Mesendoderm (in vitro differentiated cells): ENCODE measurements around the gene CCNY.
A peak's percentile ranks its signal among the peaks of the same experiment; 100 is the strongest.

Experiments
- DNase-seq: peaks from one replicate; pipeline ENCODE4 v3.0.0; 2013
- H2AK5ac ChIP-seq: 2 replicates; pipeline ENCODE4 v1.6.1; 2013; ENCODE audit warnings: low read length, inconsistent platforms
- H2BK120ac ChIP-seq: 2 replicates; pipeline ENCODE4 v1.6.1; 2013; ENCODE audit warnings: low read depth, mild to moderate bottlenecking, low read length, moderate library complexity, mixed read lengths
- H2BK15ac ChIP-seq: replicated peaks from 2 replicates; pipeline ENCODE4 v1.6.1; 2013; ENCODE audit warnings: low read depth, mild to moderate bottlenecking, moderate library complexity
- H2BK5ac ChIP-seq: 2 replicates; pipeline ENCODE4 v1.6.1; 2013; ENCODE audit warnings: low read length, inconsistent platforms
- H3K18ac ChIP-seq: 2 replicates; pipeline ENCODE4 v1.6.1; 2013; ENCODE audit warnings: mild to moderate bottlenecking, low read length, mixed read lengths
- H3K23ac ChIP-seq: one replicate; pipeline ENCODE4 v1.6.1; 2013; ENCODE audit warnings: low read length
- H3K27ac ChIP-seq: 2 replicates; pipeline ENCODE4 v1.5.1; 2013; ENCODE audit warnings: low read depth, mild to moderate bottlenecking, inconsistent platforms, low read length, moderate library complexity
- H3K27me3 ChIP-seq: 2 replicates; pipeline ENCODE4 v1.6.1; 2013; ENCODE audit warnings: low read length, control low read depth, mild to moderate bottlenecking, inconsistent platforms; ENCODE audit not compliant: insufficient read depth, poor library complexity
- H3K36me3 ChIP-seq: 2 replicates; pipeline ENCODE4 v1.6.1; 2013; ENCODE audit warnings: low read length, inconsistent platforms; ENCODE audit not compliant: control insufficient read depth, insufficient read depth
- H3K4ac ChIP-seq: one replicate; pipeline ENCODE4 v1.6.1; 2013; ENCODE audit warnings: low read depth, mild to moderate bottlenecking, low read length, moderate library complexity
- H3K4me1 ChIP-seq: 2 replicates; pipeline ENCODE4 v1.6.1; 2013; ENCODE audit warnings: low read depth, low read length, inconsistent platforms; ENCODE audit not compliant: control insufficient read depth
- H3K4me2 ChIP-seq: 2 replicates; pipeline ENCODE4 v1.6.1; 2013; ENCODE audit warnings: low read length
- H3K4me3 ChIP-seq: 2 replicates; pipeline ENCODE4 v1.5.1; 2013; ENCODE audit warnings: mild to moderate bottlenecking, low read length
- H3K56ac ChIP-seq: one replicate; pipeline ENCODE4 v1.6.1; 2013; ENCODE audit warnings: low read length
- H3K79me1 ChIP-seq: 2 replicates; pipeline ENCODE4 v1.6.1; 2013; ENCODE audit warnings: low read length, inconsistent platforms
- H3K79me2 ChIP-seq: 2 replicates; pipeline ENCODE4 v1.6.1; 2013; ENCODE audit warnings: mild to moderate bottlenecking, low read length; ENCODE audit not compliant: control insufficient read depth, insufficient read depth
- H3K9ac ChIP-seq: 2 replicates; pipeline ENCODE4 v1.6.1; 2013; ENCODE audit warnings: low read length, inconsistent platforms
- H4K5ac ChIP-seq: one replicate; pipeline ENCODE4 v1.6.1; 2013; ENCODE audit warnings: low read length
- H4K8ac ChIP-seq: one replicate; pipeline ENCODE4 v1.6.1; 2013; ENCODE audit warnings: low read depth, mild to moderate bottlenecking, control low read depth, low read length, moderate library complexity
- whole genome bisulfite sequencing: extraction: QIAGEN DNeasy Blood & Tissue Kit; methylation state at CpG from one replicate; pipeline ENCODE4 v1.1.7; 2013; ENCODE audit warnings: low lambda C conversion rate, missing lambda C conversion rate; ENCODE audit not compliant: insufficient coverage; ENCODE audit errors: extremely low coverage; 5-methylcytosine and 5-hydroxymethylcytosine counted together

The CCNY gene

GRCh38 chr10:35562427-35562826 is 226.1 kb downstream of the CCNY start:
- no CpG with 5 or more reads among the region's 1 CpG for WGBS
- peaks cover 2% of the 10 kb centered on the region for H3K36me3 ChIP-seq

DNA sequence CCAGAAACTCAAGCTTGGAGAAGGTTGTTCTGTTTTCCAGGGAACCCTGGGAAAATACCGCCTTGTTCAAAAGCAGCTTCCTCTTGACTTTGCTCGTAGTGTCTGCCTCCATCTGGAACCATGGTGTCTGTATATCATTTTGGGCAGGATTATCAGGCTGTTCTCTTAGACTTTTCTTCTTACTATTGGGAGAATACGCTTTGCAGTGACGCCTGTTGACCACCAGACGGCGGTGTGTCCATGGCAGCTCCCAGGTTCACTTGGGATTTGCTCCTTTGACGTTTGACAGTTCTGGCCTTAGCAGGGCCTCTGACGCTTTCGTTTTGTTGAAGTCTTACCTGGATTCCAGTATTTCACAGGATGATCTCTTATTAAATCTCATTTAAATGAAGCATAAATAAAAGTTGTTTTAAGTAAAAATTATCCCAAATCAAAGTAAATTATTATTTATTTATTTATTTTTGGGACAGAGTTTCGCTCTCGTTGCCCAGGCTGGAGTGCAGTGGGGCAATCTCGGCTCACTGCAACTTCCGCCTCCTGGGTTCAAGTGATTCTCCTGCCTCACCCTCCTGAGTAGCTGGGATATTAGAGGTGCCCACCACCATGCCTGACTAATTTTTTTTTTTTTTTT is 227.1 kb downstream of the CCNY start:
- no peak overlapping the region for H2AK5ac ChIP-seq
- peaks cover 2% of the 10 kb centered on the region for H3K36me3 ChIP-seq
- H3K79me2 ChIP-seq = no peaks in the 10 kb centered on the region
- no peaks in the 10 kb centered on the region for H3K27me3 ChIP-seq
- H3K27ac ChIP-seq = no peak overlapping the region
- DNase-seq = peak; percentile 78
- H3K23ac ChIP-seq = no peak overlapping the region
- no peak overlapping the region for H3K18ac ChIP-seq
- no CpG with 5 or more reads among the region's 13 CpGs for WGBS
- no peak overlapping the region for H4K5ac ChIP-seq
- no peak overlapping the region for H2BK120ac ChIP-seq
- no peak overlapping the region for H4K8ac ChIP-seq
- no peak overlapping the region for H3K4me2 ChIP-seq
- H3K4me1 ChIP-seq = no peaks in the 10 kb centered on the region
- no peak overlapping the region for H3K4me3 ChIP-seq
- no peak overlapping the region for H3K4ac ChIP-seq
- no peak overlapping the region for H2BK15ac ChIP-seq
- H3K9ac ChIP-seq = no peak overlapping the region
- H3K56ac ChIP-seq = no peak overlapping the region
- no peak overlapping the region for H2BK5ac ChIP-seq
- H3K79me1 ChIP-seq = no peaks in the 10 kb centered on the region

More at GRCh38 chr10:35562427-35562826, 226.1 kb downstream of the CCNY start:
- H3K18ac ChIP-seq = no peak overlapping the region
- no peaks in the 10 kb centered on the region for H3K79me1 ChIP-seq
- no peaks in the 10 kb centered on the region for H3K79me2 ChIP-seq
- no peak overlapping the region for H2AK5ac ChIP-seq
- no peak overlapping the region for H2BK5ac ChIP-seq
- no peak overlapping the region for H2BK15ac ChIP-seq
- no peaks in the 10 kb centered on the region for H3K27me3 ChIP-seq
- no peak overlapping the region for H2BK120ac ChIP-seq
- H4K8ac ChIP-seq = no peak overlapping the region
- H3K4me1 ChIP-seq = no peaks in the 10 kb centered on the region
- H3K56ac ChIP-seq = no peak overlapping the region
- no peak overlapping the region for H3K9ac ChIP-seq
- H3K4me3 ChIP-seq = no peak overlapping the region
- H3K23ac ChIP-seq = no peak overlapping the region
- no peak for DNase-seq
- no peak overlapping the region for H3K27ac ChIP-seq
- H4K5ac ChIP-seq = no peak overlapping the region
- H3K4ac ChIP-seq = no peak overlapping the region
- no peak overlapping the region for H3K4me2 ChIP-seq

- Histone ChIP-seq H3K4me3 (no peak overlapping the region), H3K9ac (no peak overlapping the region), H3K4ac (no peak overlapping the region), H2AK5ac (no peak overlapping the region), H2BK15ac (no peak overlapping the region), H3K18ac (no peak overlapping the region), H3K36me3 (peaks cover 2% of the 10 kb centered on the region), H3K4me1 (no peaks in the 10 kb centered on the region), H3K56ac (no peak overlapping the region), H2BK5ac (no peak overlapping the region), H3K79me2 (no peaks in the 10 kb centered on the region), H4K8ac (no peak overlapping the region), H3K27ac (no peak overlapping the region), H3K23ac (no peak overlapping the region), H3K79me1 (no peaks in the 10 kb centered on the region), H4K5ac (no peak overlapping the region), H3K4me2 (no peak overlapping the region), H2BK120ac (no peak overlapping the region), H3K27me3 (no peaks in the 10 kb centered on the region)
- no CpG with 5 or more reads among the region's 6 CpGs for WGBS
- DNase-seq = no peak
These were observed 228.1 kb downstream of the CCNY start for GRCh38 chr10:35564341-35564968.

GRCh38 chr10:35565602-35566081 is 229.3 kb downstream of the CCNY start:
- Histone ChIP-seq H4K8ac (no peak overlapping the region), H4K5ac (no peak overlapping the region), H3K4me3 (no peak overlapping the region), H2BK120ac (no peak overlapping the region), H3K27me3 (no peaks in the 10 kb centered on the region), H2BK5ac (no peak overlapping the region), H3K23ac (no peak overlapping the region), H3K56ac (peak overlapping the region; percentile 25), H2AK5ac (no peak overlapping the region), H3K36me3 (peaks cover 2% of the 10 kb centered on the region), H3K9ac (no peak overlapping the region), H3K79me2 (no peaks in the 10 kb centered on the region), H2BK15ac (no peak overlapping the region), H3K4ac (no peak overlapping the region), H3K27ac (no peak overlapping the region), H3K4me2 (no peak overlapping the region), H3K18ac (no peak overlapping the region), H3K79me1 (no peaks in the 10 kb centered on the region), H3K4me1 (no peaks in the 10 kb centered on the region)
- DNase-seq = no peak
- WGBS = no CpG with 5 or more reads among the region's 8 CpGs

DNA sequence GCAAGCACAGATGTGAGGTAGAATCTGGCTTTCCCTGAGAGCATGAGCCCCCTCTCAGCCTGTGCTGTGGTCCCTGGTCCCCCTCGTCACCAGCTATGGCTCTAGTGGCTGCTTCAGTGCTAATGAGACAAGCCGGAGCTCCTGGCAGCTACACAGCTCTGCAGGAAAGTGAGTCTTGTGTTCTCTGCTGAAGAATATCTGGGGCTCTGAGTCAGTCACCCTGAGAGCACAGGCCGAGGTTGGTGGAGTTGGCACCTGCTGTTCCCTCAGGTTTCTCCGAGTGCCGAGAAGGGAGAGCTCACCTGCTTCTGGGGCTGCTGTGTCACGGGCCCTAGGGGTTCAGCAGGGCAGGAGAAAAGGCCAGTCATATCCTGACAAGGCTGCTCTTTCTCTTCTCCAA is 231.6 kb downstream of the CCNY start:
- H3K23ac ChIP-seq = no peak overlapping the region
- no peak overlapping the region for H3K27ac ChIP-seq
- H3K79me2 ChIP-seq = no peaks in the 10 kb centered on the region
- H3K18ac ChIP-seq = no peak overlapping the region
- no peaks in the 10 kb centered on the region for H3K4me1 ChIP-seq
- H3K56ac ChIP-seq = no peak overlapping the region
- no peak overlapping the region for H2BK15ac ChIP-seq
- H2BK5ac ChIP-seq = no peak overlapping the region
- H3K27me3 ChIP-seq = no peaks in the 10 kb centered on the region
- H2AK5ac ChIP-seq = no peak overlapping the region
- no peak for DNase-seq
- H4K8ac ChIP-seq = no peak overlapping the region
- no peak overlapping the region for H4K5ac ChIP-seq
- no peaks in the 10 kb centered on the region for H3K79me1 ChIP-seq
- no peak overlapping the region for H3K4me3 ChIP-seq
- H3K9ac ChIP-seq = no peak overlapping the region
- no peak overlapping the region for H2BK120ac ChIP-seq
- no CpG with 5 or more reads among the region's 6 CpGs for WGBS
- no peak overlapping the region for H3K4ac ChIP-seq
- H3K36me3 ChIP-seq = peaks cover 2% of the 10 kb centered on the region
- H3K4me2 ChIP-seq = no peak overlapping the region
